ENCODE data around the gene EIF4A2.

Gene EIF4A2

DNA sequence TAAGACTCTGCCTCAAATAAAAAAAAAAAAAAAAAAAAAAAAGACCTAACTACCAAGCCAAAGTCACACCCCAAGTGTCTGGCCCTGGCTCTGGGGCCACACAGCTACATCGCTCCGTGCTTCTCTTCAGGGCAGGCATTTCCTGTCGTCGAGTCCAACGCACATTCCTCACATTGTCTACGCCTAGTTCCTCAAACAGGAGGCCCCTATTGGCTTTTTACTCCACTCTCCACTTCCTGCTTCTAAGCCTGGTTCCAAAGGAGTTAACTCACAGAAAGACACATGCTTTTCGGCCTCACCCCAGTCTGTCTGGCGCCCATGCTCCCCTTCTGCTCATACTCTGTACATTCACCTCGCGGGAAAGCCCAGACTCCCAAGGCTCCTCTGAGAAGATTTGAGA is 37.4 kb upstream of the EIF4A2 start:
- Histone ChIP-seq H4K20me1 (ENCODE audit: insufficient read depth, low read length) (no peaks in the 10 kb centered on the region), H3K27ac (ENCODE audit: low read length) (no peak overlapping the region)

DNA sequence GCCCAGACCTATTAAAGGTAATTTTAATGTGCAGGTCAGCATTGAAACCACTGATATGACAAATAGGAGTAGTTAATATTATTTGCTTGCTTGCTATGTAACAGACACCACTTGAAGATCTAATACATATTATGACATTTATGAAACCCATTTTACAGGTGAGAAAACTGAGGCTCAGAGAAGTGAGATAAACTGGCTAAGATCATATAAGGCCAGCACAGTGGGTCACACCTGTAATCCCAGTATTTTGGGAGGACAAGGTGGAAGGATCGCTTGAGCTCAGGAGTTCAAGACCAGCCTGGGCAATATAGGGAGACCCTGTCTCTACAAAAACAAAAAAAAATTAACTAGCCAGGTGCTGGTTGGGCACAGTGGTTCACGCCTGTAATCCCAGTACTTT is 33.1 kb upstream of the EIF4A2 start:
- Histone ChIP-seq H3K27ac (ENCODE audit: low read length) (no peak overlapping the region), H3K4me2 (ENCODE audit: low read depth, low read length) (no peak overlapping the region), H3K9me3 (replicated peaks; ENCODE audit: insufficient read depth, low read length) (no peaks in the 10 kb centered on the region), H3K4me1 (ENCODE audit: low read length) (no peaks in the 10 kb centered on the region), H4K20me1 (ENCODE audit: insufficient read depth, low read length) (no peaks in the 10 kb centered on the region), H3K36me3 (replicated peaks; ENCODE audit: insufficient read depth, low read length) (no peaks in the 10 kb centered on the region), H2AFZ (ENCODE audit: low read length) (no peak overlapping the region), H3K79me2 (ENCODE audit: low read length) (no peaks in the 10 kb centered on the region), H3K9me2 (replicated peaks; ENCODE audit: insufficient read depth, low read length) (no peaks in the 10 kb centered on the region; the same call in 1 of the 2 replicates), H3K9ac (ENCODE audit: low read length) (no peak overlapping the region), H3K27me3 (replicated peaks; ENCODE audit: insufficient read depth, low read length) (no peaks in the 10 kb centered on the region), H3F3A (ENCODE audit: insufficient read depth, low read length) (no peaks in the 10 kb centered on the region), H3K4me3 (ENCODE audit: low read length) (no peak overlapping the region)
- TF ChIP-seq, protein P1, sequence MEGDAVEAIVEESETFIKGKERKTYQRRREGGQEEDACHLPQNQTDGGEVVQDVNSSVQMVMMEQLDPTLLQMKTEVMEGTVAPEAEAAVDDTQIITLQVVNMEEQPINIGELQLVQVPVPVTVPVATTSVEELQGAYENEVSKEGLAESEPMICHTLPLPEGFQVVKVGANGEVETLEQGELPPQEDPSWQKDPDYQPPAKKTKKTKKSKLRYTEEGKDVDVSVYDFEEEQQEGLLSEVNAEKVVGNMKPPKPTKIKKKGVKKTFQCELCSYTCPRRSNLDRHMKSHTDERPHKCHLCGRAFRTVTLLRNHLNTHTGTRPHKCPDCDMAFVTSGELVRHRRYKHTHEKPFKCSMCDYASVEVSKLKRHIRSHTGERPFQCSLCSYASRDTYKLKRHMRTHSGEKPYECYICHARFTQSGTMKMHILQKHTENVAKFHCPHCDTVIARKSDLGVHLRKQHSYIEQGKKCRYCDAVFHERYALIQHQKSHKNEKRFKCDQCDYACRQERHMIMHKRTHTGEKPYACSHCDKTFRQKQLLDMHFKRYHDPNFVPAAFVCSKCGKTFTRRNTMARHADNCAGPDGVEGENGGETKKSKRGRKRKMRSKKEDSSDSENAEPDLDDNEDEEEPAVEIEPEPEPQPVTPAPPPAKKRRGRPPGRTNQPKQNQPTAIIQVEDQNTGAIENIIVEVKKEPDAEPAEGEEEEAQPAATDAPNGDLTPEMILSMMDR (IDR thresholded peaks at IDR 0.05; ENCODE audit: low read length), result no peak
- DNase-seq, result no peak

More for the DNA sequence above, 37.4 kb upstream of the EIF4A2 start:
- H3K9me2 ChIP-seq (replicated peaks; ENCODE audit: insufficient read depth, low read length), result no peaks in the 10 kb centered on the region; the same call in 1 of the 2 replicates
- no peak overlapping the region for H2AFZ ChIP-seq (ENCODE audit: low read length)
- no peaks in the 10 kb centered on the region for H3K27me3 ChIP-seq (replicated peaks; ENCODE audit: insufficient read depth, low read length)
- H3F3A ChIP-seq (ENCODE audit: insufficient read depth, low read length), result no peaks in the 10 kb centered on the region
- no peaks in the 10 kb centered on the region for H3K4me1 ChIP-seq (ENCODE audit: low read length)
- TF ChIP-seq EZH2 (optimal IDR thresholded peaks at IDR 0.05; ENCODE audit: low read depth, low read length) (no peak), EZH2phosphoT487 (IDR thresholded peaks at IDR 0.05; ENCODE audit: low read length) (no peak)
- TF ChIP-seq, protein P1 (IDR thresholded peaks at IDR 0.05; ENCODE audit: low read length), result no peak
- H3K9me3 ChIP-seq (replicated peaks; ENCODE audit: insufficient read depth, low read length), result no peaks in the 10 kb centered on the region
- DNase-seq, result no peak
- no peak overlapping the region for H3K4me2 ChIP-seq (ENCODE audit: low read depth, low read length)
- no peaks in the 10 kb centered on the region for H3K79me2 ChIP-seq (ENCODE audit: low read length)
- no peak overlapping the region for H3K9ac ChIP-seq (ENCODE audit: low read length)
- no peaks in the 10 kb centered on the region for H3K36me3 ChIP-seq (replicated peaks; ENCODE audit: insufficient read depth, low read length)
- H3K4me3 ChIP-seq (ENCODE audit: low read length), result no peak overlapping the region

DNA sequence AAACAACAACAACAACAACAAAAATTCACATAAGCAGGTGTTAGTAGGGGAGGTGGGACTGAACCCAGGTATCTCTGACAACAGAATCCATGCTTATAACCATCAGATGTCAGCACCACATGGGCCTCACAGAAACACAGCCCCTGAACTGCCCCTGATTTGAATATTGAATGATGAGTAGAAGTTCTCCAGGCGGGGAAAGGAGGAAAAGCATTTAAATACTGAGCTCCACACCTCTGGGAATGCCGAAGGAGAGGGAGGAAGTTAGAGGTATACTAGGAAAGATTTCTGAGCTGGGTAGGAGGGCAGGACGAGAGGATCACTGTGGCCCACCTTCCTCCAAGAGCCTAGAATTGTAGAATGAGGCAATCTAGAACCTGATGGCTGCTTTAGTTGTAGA is 31.9 kb upstream of the EIF4A2 start:
- Histone ChIP-seq H2AFZ (ENCODE audit: low read length) (no peak overlapping the region), H3K4me1 (ENCODE audit: low read length) (no peaks in the 10 kb centered on the region)
- TF ChIP-seq EZH2 (optimal IDR thresholded peaks at IDR 0.05; ENCODE audit: low read depth, low read length) (no peak), EZH2phosphoT487 (IDR thresholded peaks at IDR 0.05; ENCODE audit: low read length) (no peak)
- TF ChIP-seq, protein P1 (IDR thresholded peaks at IDR 0.05; ENCODE audit: low read length), result no peak

More for the DNA sequence above, 31.9 kb upstream of the EIF4A2 start:
- Histone ChIP-seq H3K36me3 (replicated peaks; ENCODE audit: insufficient read depth, low read length) (no peaks in the 10 kb centered on the region), H3K79me2 (ENCODE audit: low read length) (no peaks in the 10 kb centered on the region), H3K27me3 (replicated peaks; ENCODE audit: insufficient read depth, low read length) (no peaks in the 10 kb centered on the region), H3K9me2 (replicated peaks; ENCODE audit: insufficient read depth, low read length) (no peaks in the 10 kb centered on the region; the same call in 1 of the 2 replicates), H3K4me3 (ENCODE audit: low read length) (no peak overlapping the region), H3K4me2 (ENCODE audit: low read depth, low read length) (no peak overlapping the region), H3K27ac (ENCODE audit: low read length) (no peak overlapping the region), H3K9ac (ENCODE audit: low read length) (no peak overlapping the region), H3F3A (ENCODE audit: insufficient read depth, low read length) (no peaks in the 10 kb centered on the region), H4K20me1 (ENCODE audit: insufficient read depth, low read length) (no peaks in the 10 kb centered on the region), H3K9me3 (replicated peaks; ENCODE audit: insufficient read depth, low read length) (no peaks in the 10 kb centered on the region)
- no peak for DNase-seq
